ENCODE measurements around the gene COA5.

Gene COA5, protein sequence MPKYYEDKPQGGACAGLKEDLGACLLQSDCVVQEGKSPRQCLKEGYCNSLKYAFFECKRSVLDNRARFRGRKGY

DNA sequence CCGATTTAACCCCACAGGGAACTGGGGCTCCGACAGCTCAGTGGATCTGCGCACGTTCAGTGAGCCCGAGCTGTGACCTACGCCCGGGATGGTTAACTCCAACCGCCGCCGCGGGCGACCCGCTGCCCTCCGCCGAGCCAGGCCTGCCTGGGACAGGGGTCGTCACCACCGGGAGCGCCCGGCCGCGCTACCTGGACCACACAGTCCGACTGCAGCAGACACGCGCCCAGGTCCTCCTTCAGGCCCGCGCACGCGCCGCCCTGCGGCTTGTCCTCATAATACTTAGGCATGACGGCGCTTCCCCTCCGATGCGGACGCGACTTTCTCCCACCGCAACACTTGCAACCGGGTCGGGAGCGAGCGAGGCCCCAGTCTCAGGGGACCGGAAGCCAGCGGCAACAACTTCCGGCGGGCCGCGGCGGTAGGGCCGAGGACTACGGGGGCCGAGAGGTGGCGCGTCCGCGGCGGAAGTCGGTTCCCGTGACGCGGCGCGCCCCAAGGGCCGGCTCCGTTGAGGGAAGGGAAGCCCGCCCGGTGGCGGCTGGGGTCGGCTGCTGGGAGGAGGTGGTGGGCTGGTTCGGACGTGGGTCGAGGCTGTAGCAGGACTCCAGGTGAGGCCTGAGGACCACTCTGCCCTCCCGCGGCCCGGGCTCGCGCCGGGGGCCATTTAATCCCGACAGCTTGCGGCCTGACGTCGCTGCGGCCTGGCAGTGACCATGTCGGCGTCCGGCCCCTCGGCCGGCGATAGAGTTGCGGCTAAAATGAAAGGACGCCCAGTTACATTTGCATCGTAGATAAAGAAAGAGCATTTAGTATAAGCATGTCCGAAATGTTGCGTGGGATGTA is at the start of gene COA5, which contains the start of gene UNC50:
Gene COA5 (minus strand): TSS at position 397 of the 846 bp plus-strand sequence. CDS start 107 bp downstream, at position 290.
Gene UNC50 (plus strand): TSS at position 474 of the 846 bp plus-strand sequence. CDS start 1,171 bp downstream, outside the sequence.
- DNase-seq: peak; percentile 88

DNA sequence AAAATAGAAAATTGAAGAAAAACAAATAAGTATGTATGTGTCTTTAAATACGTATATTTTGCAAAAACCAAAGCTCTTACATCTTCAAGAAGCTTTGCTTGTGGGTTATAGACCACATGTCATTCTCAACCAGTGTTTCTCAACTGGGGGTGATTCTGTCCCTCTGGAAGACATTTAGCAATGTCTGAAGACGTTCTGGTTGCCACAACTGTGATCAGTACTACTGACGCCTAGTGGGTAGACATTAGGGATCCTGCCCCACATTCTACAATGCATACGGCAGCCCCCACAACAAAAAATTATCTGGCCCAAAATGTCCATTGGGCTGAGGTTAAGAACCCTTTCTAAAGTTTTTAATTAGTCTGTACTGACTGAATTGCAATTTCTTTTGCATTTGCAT is 48.5 kb upstream of the COA5 start:
- DNase-seq: no peak

DNA sequence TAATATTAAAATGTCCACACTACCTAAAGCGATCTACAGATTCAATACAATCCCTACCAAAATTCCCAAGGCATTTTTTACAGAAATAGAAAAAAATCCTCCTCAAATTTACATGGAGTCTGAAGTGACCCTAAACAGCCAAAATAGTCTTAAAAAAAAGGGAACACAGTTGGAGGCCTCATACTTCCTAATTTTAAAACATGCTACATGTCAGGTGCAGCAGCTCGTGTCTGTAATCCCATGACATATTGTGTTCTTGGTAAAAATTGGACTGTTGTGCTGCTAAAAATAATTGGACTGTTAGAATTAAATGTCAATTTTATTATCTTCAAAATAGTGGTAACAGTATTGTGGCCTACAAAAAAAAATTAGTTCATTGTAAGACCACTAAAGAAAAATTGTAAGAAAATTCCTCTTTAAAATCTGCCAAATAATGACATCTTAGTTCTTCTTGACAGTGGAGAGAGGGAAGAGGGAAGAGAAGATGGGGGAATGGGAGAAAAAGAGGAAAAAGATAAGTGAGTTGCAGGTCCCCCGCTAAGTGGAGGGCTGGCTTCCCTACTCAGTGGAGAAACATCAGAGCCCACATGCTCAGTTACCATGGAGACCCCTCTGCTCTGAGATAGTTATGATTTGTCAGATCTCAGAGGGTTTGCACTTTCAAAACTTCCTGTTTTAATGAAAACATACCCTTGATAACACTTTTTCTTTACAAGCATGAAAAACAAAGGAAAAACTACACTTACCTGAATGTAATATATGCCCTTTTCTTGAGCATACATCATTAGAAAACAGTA is 46.6 kb upstream of the COA5 start:
- no peak for DNase-seq

DNA sequence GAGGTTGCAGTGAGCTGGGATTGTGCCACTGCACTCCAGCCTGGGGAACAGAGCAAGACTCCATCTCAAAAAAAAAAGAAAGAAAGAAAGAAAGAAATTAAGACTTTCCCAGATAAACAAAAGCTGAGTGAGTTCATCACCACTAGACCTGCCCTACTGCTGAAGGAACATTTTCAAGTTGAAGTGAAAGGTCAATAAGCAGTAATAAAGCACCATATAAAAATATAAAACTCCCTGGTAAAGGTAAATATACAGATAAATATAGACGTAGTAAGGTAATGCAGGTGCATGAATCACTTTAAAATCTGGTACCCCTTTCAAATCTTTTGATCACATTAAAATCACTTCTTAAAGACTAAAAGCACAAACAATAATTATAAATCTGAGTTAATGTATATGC is 42.7 kb upstream of the COA5 start:
- DNase-seq: no peak

DNA sequence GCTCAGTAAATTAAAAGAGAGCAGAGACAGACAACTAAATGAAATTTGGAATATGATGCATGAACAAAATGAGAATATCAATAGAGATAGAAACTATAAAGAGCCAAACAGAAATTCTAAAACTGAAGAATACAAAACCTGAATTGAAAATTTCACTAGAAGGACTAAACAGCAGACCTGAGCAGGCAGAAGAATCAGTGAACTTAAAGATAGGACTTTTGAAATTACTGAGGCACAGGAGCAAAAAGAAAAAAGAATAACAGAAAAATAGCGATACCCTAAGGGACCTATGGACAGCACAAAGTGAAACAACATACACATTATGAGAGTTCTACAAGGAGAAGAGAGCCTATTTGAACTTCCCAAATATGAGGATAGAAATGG is 41.7 kb upstream of the COA5 start:
- no peak for DNase-seq

DNA sequence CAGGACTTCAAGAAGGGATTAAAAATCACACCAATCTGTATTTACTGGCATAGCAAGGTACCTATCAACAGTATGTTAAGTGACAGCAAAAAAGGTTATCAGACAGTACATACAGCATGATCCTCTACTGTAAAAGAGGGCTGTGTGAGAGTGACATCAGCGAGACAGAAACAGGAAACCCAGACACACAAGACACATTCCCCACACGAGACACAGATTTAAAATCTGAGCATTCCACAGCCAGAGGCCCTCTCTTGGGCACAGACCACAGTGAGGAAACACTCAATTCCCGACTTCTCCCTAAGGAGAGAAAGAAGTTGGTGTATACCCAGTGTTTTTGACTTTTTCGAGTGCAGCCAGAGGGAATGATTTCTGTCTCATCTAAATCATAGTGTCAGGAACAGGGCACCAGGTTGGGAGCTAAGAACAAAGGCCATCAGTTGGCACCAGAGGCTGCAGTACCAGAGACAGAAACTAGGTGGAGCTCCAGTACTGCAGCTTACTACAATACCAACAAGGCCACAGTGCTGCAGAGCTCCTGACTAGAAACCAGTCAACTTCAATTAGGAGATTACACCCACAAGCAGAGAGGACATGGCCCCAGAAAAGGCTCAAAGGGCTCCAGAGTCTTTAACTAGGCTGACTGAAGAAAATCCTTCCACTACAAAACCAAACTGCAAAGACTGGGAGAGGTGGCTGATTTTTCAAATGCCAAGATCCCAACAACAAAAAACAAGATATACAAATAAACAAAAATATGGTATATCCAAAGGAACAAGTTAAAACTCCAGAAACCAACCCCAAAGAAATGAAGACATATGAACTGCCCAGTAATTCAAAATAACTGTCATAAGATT is 41.1 kb upstream of the COA5 start:
- DNase-seq: peak; percentile 68

DNA sequence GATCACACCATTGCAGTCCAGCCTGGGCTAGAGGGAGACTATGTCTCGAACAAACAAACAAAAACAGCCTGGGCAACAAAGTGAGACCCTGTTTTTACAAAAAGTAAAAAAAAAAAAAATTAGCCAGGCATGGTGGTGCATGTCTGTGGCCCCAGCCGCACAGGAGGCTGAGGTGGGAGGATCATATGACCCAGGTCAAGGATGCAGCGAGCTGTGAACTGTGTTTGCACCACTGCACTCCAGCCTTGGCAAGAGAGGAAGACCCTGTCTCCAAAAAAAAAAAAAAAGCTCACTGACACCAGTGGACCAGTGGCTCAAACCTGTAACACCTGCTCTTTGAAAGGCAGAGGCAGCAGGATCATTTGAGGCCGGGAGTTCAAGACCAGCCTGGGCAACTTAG is 40.1 kb upstream of the COA5 start:
- no peak for DNase-seq

DNA sequence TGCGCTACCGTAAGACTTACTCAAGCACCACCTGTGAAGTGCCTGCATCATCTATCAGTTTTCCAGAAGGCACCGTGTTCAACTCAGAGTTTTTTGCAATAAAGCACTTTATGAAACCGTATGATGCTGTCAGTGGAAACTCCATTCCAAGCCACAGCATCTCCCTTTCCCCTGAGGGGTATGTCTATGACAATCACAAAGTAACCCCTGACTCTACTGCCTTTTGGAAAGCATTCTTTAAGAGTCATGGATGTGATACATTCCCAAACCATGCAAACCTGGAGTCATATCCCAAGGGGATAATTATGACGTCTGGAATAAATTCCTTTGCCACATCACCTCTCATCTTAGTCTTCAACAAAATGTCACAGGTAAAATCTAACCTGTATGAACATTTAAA is 39.3 kb upstream of the COA5 start:
- peak; percentile 43 for DNase-seq

DNA sequence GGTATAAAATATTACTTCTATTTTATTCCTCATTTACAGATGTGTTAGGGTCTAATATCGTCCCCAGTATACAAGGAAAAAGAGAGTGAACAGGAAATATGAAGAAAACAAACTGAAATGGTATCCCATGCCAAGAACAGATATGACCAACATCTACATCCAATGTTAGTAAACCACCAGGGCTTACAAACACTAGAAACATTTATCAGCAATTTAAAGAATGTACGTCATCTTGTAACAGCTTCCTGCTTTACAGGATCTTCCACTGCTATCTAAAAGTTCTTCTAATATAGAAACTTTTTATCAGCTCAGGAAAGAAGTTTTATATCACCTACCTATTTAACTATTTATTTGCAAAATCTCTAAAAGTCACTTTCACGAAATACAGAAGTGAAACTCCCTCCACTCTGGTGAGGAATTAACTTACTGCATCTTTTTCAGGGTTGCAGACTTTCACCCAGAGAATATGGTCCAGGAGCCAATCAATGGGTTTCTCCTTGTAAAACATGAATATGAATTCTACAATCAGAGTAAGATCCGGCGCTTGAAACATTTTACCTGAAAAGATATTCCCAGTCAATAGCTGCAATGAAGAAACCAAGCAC is 35.3 kb upstream of the COA5 start:
- DNase-seq: peak; percentile 28

DNA sequence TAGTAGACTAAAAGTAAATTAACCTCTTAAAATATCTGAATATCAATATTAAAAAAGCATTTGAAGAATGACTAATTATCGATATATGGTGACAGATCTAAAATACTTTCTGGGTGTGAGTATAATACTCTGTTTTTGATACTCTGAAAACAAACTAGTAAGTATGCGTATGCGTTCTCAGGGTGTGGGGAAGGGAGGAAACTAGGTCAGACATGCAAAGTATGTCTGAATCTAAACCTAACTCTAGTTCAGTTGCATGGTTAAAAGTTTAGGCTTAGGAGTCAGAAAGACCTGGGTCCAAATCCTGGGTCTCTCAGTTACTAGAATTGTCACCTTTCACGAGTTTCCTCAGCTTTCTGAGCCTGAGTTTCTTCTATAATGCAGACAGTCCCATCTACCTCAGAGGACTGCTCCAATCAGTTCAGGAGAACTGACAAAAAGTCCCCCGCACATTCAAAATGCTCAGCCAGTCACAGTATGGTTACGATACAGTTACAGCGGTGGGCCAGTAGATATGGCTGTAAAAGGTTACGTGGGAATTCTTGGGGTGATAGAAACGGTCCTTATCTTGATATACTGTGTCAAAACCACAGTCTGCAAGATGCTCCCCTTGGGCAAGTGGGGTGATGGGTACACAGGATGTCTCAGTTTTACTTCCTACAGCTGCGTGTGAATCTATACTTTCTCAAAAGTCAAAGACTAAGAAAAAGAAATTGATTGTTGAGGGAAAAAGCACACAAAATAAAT is 29.3 kb upstream of the COA5 start:
- no peak for DNase-seq

DNA sequence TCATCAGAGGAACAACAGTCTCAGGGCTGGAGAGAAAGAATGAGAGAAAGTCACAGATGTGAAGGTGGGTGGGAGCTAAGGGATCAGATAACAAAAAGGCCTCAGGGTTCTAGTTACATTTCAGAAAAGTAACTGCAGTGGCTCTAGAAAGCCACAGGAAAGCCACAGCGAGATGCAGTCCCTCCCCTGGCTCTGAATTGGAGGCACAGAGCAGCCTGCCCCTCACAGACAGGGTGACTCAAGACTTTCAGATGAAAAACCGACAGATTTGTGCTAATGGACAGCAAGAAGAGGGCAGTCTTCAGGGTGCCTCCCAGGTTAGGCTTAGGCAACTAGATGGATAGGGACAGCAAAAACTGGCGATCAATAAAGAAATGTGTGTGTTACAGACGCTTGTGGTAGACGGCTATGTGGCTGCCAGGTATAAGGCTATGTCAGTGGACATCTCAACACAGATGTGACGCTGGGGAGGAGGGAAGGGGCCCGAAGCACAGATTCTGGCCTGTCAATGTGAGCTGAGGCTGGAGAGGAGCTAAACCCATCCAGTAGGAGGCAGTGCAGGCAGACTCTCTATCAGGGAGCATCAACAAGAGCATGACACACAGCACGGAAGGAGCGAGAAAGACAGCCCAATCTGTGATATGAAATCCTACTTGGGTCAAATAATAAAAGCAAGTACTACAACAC is 26.2 kb upstream of the COA5 start:
- no peak for DNase-seq

DNA sequence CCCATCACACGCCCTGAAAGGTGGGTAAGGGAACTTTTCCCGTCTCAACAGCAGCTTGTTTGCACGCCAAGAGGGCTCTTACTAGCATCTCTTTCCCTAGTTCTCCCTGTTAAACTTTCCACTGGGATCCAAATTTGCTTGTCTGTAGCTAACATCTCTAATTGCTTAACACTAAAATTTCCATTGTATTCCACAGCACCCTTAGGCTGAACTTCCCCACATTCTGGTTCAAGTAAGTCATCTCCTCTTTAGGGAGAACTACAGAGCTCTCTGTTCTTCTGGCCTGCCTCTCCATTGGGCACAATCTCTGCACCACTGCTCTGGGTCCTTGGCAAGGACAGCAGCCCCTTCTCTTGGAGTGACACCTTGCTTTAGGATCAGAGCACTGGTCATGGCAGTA is 24.0 kb upstream of the COA5 start:
- no peak for DNase-seq

DNA sequence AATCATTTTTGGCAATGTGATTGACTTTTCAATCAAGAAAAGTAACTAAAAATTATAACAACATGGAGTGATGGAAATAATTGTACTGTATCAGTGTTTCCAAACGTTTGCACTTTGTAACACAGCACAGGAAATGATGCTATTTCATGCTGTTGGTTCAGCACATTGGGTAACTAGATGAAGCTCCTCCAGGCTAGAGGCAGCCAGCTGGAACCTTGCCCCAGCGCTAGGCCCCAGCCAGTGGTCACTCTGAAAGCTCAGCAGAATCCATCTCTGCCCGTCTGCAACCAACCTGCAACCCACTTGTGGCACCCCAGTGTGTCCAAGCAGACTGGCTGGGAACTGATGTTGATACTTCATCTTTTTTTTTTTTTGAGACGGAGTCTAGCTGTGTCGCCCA is 15.3 kb upstream of the COA5 start:
- DNase-seq: no peak

DNA sequence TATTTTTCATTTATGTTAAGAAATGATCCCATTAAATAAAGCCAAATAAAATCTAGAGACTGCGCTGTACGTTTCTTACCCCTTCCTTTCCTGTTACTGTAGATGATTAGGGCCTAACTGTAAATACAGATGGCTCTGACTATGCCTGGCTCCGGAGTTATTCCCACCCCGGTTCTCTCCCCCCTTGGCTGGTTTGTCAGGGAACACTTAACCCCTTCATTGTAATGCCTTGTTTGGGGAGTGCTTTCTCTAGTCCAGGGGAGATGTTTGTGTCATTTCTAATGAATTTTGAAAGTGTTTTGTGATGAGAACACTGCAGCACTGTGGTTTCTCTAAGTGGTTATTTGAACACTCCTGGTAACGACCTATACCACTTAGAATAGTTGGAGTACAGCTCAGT is 8.8 kb upstream of the COA5 start:
- no peak for DNase-seq

DNA sequence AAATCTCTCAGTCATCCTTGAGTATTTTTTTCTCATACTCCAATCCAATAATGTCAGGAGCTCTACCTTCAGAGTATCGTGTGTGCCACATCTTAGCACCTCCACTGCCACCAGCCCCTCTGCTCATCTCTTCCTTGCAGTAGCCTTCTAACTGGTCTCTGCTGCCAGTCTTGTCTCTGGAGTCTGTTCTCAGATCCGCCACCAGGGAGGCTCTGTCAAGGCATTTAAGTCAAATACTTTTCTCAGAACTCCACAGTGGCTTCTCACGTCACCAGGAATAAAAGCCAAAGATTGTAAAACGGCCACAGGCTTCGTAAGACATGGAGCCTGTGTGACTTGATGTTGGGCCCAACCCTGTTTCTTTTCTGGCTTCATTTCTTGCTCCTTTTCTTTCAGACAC is 7.2 kb upstream of the COA5 start:
- DNase-seq: no peak

DNA sequence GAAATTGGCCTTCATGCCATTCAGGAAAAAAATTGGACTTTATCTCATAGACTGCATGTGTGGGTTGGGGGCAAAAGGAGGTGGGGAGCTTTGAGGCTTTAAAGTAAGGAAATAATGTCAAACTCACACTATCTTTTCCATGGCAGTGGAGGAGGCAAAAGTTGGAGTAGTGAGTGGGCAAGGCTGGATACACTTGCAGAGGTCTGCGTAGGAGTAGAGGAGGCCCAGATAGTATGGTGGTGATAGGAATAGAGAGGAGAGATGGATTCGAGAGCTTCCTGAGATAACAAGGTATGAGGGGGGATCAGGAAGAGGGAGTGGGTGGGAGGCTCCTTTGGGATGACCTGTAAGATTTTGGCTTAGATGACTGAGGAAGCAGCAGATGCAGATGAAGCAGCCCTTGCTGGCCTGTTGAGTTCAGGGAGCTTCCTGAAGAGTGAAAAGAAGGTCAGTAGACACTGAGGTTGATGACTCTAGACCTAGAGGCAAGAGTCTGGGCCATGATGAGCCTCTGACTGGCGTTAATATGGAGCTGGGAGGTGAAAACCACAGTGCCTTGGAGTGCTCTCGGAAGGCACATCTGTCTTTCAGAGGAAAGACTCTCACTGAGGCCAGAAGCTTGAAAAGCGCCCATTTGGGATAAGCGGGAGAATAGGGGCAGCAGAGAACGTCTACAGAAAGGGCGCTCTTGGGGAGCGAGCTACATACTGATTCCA is 5.9 kb upstream of the COA5 start:
- no peak for DNase-seq

DNA sequence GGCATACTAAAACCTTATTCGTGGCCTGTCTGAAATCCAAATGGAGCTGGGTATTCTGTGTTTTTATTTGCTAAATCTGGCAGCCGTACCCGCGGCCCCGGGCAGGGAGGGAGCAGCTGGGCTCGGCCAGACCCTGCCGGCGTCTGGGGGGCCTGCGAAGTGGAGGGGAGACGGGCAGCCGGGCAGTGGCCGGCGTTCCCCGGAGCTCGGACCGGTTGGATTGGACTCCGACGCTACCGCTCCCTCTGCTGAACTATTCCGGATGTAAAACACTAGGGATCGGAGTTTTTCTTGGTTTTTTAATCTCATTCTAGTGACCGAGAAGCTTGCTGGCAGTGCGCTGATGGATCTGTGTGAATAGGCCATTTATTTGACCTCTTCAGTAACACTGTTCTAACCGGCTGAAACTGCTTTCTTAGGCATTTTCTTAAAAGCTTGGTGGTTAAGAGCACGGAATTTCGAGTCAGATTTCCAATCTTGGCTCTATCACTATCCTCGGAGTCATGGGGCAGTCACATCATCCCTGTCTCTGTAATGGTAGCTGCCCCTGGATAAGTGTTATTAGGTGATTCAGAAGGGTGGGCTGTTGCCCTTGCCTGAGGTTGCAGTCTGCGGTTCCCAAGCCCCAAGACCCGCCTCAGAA is 771 bp upstream of the COA5 start:
- peak; percentile 23 for DNase-seq

DNA sequence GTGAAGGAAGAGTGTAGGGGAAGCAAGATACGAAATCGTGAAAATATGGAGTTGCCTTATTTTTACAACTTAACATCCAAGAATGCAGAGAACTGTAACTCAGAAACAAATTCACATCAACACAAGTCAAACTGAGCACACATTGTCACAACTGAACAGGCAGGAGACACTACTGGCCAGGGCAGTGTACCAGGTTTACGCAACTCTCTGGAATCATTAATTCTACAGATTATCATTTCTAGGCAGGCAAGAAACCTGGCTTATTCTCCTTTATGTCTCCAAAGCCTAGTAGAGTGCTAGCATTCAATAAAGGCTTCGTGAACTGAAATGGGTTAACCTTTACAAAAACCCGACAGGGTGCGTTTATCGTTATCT is 584 bp downstream of the COA5 start:
- DNase-seq: no peak

DNA sequence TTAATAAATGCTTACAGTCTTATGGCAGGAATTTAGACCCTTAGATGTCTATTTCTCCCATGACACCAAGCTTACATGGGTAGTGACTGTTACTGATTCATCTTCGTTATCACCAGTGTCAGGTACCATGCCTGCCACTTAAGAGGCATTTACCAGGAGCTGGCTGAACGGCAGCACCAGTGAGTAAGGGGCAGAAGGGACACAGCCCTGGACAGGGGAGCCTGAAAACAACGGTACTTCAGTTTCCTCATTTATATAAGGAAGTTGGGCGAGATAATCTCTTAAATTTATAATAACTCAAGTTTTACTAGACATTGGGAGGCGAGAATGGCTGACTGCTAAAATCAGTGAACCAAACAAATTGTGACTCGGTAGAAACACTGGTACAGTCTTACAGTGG is 1.2 kb downstream of the COA5 start:
- DNase-seq: no peak

DNA sequence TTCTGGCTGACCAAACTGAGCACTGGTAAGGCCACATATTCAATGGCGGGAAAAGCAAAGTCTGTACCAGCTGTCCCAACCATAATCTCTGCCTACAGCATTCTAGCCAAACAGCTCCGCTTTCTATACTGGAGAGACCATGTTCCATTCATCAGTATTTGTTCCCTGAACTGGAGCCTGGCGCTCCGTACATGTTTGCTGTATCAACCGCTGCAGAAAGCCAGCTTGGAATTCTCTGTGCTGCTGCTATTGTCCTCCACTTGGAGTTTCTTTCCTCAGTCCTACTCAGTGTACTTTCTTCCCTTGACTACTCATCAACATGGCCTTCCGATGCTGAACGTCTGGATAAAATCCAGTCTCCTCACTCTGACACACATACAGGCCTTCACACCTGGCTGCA is 1.9 kb downstream of the COA5 start:
- no peak for DNase-seq

Measured in EL (cell line).